CMK (cell line): ENCODE data around the gene CLEC18B.
"Not testable (repeated sequence)": the region's sequence is repeated elsewhere in the genome, so short reads cannot be mapped to it uniquely, and the experiment has no call there.

ENCODE experiments used
- DNase-seq: peaks from one replicate; pipeline ENCODE4 v3.0.0-alpha.2; 2010; ENCODE audit warnings: low read depth

The CLEC18B gene

DNA sequence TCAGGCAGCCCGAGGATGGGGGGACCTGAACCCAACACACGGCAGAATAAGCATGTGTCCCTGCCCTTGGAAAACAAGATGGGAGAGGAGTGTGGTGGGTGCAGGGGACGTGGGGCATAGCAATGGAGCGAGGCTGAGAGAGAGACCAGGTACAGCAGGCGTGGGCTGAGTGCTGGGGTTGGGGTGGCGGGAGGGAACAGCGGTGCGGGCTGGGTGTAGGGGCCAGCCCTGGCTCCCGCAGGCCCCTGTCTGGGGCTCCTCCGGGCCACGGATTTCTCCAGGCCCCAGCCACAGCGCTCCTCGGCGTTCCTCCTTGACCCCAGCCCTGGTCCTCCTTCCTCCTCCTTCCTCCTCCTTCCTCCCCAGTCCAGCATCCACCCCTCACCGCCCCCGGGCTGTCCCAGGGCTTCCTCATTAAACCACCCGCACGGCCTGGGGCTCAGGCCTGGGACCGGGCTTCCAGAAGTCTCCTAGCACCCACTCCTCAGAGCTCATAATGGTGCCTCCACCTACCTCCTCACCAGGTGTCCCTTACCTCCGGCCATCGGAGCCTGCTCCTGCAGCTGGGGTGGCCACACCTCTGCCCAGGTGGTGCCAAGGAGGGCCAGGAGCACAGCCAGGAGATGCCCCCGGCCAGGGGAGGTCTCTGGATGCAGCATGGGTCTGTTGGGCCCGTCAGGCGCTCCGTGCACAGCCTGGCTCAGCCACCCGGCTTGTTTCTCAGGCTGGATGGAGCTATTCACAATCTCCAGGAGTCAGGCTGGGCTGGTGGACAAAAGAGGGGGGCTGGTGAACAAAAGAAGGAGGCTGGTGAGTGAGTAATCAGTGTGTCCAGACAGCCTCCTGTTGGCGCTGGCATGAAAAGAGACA, at the start of gene CLEC18B:
CLEC18B (minus strand) TSS at position 867 of the 870 bp plus-strand sequence; CDS start at position 659, 208 bp downstream.
- not testable (repeated sequence) for DNase-seq

- DNase-seq, result no peak
These were observed 48.7 kb upstream of the CLEC18B start for GRCh38 chr16:74469946-74470478.

- DNase-seq, result no peak
These were observed 47.7 kb upstream of the CLEC18B start for GRCh38 chr16:74468807-74469525.

GRCh38 chr16:74466872-74467271, 45.6 kb upstream of the CLEC18B start:
- DNase-seq, result no peak

DNA sequence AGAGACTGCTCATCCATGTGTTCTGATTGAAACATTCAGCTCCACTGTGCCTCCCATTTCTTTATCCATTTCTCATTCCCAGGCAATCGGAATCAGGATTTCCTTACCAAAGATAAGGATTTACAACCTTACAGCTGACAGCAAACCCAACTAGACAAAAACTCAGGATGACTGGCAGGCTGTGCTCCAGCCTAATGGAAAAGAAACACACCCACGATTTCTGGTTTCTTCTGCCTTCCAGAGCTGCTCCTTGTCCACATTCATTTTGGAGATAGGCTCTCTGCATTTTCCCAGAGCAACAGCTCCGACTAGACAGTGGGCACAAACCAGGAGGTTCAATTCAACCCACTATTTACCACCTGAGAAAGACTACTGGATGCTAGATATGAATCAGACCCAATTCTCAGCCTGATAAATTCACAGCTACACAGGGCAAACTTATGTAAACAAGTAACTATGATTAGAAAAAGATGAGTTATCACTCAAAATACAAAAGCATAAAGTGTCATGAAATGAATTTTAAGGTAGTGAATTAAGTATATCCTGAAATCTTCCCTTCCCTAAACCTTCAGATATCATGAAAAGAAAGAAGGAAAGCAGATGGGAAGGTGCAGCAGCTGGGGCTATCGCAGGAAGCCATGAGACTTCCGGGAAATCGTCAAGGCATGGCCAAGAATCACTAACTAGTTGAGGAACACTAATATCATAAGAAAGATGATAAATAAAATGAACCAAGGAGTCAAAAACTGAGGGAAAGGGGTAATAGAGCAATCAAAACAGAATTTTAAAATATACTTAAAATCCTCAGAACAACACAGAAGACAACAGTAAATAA, 44.8 kb upstream of the CLEC18B start:
- no peak for DNase-seq

DNA sequence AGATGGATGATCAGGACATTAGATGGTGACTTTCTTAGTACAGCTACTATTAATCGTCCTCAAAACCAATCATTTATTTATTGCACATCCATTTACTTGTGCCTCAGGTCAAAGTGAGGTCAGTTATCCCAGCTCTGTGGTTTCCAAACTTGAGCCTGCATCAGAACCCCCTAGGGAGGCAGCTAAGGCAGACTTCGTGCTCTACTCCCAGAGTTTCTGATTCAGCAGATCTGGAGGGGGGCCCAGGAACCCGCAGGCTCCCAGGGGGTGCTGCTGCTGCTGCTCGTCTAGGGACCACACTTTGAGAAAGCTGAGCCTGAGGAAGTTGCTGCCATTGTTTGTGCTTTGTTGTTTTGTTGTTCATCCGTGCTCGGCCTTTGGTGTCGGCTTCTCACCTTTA, 44.0 kb upstream of the CLEC18B start:
- no peak for DNase-seq

GRCh38 chr16:74463888-74464287, 42.6 kb upstream of the CLEC18B start:
- DNase-seq, result no peak

DNA sequence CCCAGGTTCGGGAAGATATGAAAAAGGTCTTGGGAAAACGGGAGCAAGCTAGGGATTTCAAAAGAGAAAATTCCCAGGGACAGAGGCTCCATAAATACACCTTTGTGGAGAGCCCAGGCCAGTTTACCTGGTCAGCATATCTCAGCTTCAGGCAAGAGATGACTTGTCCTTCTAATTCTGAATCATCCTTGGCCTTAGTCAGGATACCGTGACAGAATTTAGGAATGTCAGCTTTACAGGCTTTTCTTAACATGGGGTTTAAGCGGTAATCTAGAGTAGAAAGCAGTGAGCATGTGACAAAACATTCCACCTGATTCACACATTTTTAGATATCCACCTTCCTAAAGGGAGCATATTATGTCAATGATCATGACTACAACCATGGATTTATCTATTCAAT, 41.1 kb upstream of the CLEC18B start:
- no peak for DNase-seq

DNA sequence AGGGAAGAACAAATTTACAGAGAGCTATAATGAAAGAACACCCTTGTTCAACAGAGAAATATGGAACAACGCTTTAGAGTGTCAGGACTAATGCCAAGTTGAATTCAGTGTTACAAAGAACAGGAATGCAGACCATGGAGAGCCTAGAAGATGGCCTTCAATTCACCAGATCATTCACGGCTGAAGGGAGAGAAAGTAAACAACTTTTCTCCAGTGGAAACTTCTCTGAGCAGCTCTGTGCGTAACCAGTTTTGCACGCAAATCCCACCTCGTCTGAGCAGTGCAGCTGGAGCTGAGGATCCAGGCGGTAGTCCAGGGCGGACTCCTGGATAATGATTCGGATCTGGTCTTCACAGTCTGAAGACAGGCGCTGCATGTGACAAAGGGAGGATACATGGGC, 40.5 kb upstream of the CLEC18B start:
- no peak for DNase-seq

GRCh38 chr16:74460542-74460941, 39.3 kb upstream of the CLEC18B start:
- DNase-seq, result no peak

DNA sequence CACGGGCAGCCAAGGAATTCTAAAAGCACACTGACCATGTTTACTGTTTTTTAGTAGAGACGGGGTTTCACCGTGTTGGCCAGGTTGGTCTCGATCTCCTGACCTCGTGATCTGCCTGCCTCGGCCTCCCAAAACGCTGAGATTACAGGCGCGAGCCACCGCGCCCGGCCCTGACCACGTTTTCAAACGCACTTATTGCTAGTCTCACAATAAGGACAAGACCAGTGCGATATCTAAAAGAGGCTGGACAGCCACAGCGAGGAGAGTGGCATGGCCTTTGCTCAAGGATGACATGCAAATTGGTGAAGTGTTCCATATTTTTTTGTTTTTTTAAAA, 35.0 kb upstream of the CLEC18B start:
- no peak for DNase-seq

- DNase-seq, result no peak
These were observed 34.5 kb upstream of the CLEC18B start for GRCh38 chr16:74455619-74456289.

DNA sequence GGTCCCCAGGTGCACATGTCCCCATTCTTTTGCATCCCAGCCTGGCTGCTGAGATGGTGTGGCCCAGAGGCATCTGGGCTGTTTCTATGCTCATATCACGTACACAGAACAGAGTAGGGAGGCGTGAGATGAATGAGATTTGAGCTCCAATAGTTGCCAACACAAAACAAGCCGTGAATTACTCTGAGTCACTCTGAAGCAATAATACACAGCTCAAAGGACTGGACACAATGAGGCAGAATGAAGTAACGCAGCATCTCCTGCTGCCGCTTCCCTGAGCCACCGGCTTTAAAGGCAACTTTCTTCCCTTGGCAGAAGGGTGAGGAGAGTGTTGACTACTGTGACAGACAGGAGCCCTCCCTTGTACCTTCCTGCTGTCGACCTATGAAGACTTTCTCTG, 33.9 kb upstream of the CLEC18B start:
- no peak for DNase-seq

- DNase-seq, result no peak
These were observed 30.9 kb upstream of the CLEC18B start for GRCh38 chr16:74451951-74452758.

GRCh38 chr16:74450967-74451760, 29.9 kb upstream of the CLEC18B start:
- DNase-seq, result no peak

- DNase-seq, result no peak
These were observed 29.0 kb upstream of the CLEC18B start for GRCh38 chr16:74450236-74450635.

DNA sequence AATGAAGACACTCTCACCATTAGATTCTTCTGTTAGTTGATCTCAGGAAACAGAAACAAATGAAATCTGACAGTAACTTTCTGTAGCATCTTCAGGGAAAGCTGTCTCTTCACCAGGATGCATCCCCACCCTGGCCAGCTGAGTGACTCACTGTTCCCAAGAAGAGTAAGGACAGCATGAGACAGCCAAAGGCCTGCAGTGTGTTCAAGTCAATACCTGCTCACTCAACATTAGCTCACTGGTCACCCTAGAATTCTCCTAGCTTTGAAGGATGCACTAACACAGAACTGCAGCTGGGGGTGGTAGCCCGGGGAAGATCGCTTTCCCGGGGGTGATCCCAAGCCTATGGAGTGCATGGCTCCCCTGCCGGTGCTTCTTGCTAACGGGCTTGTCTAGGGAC, 28.2 kb upstream of the CLEC18B start:
- no peak for DNase-seq

GRCh38 chr16:74448990-74449389, 27.7 kb upstream of the CLEC18B start:
- no peak for DNase-seq

- no peak for DNase-seq
These were observed 26.3 kb upstream of the CLEC18B start for GRCh38 chr16:74447578-74447977.

GRCh38 chr16:74446866-74447265, 25.6 kb upstream of the CLEC18B start:
- DNase-seq, result no peak
